Thyroid gland (tissue), 4 donors: Measurements from ENCODE around the gene PYHIN1.

Experiments used
- CTCF ChIP-seq, 6 experiments: fragments of 200-600 bp in 3 of 6; fragments of 450-650 bp in 3 of 6; sonication (generic) in 3 of 6; IDR thresholded peaks; one replicate each; pipeline ENCODE4 v1.5.1; 2016 to 2019; ENCODE audit warnings: antibody characterized with exemption in 6 of 6, mild to moderate bottlenecking in 2 of 6, inconsistent platforms in 1 of 6, moderate library complexity in 1 of 6
- POLR2A ChIP-seq, 2 donors: fragments of 450-650 bp; IDR thresholded peaks; one replicate each; pipeline ENCODE4 v1.6.1; 2017; ENCODE audit warnings: antibody characterized with exemption in 2 of 2, mild to moderate bottlenecking in 2 of 2, moderate library complexity in 1 of 2

GRCh38 chr1:158931055-158931737, at the start of gene PYHIN1:
- no peak for TF ChIP-seq CTCF (IDR thresholded peaks at IDR 0.05)
- TF ChIP-seq POLR2A (IDR thresholded peaks at IDR 0.05): no peak
